Gastrocnemius medialis (tissue), 4 donors: ENCODE results near the gene WDFY4.

ENCODE experiments used
- POLR2A ChIP-seq, 2 donors: fragments of 450-650 bp; IDR thresholded peaks; one replicate each; pipeline ENCODE4 v1.6.1; 2017; ENCODE audit warnings: antibody characterized with exemption in 2 of 2, mild to moderate bottlenecking in 2 of 2, moderate library complexity in 2 of 2
- TF ChIP-seq, protein P1 (sequence below), 5 experiments: fragments of 450-650 bp in 3 of 5; fragments of 200-600 bp in 2 of 5; sonication (generic) in 2 of 5; IDR thresholded peaks in 4 of 5; conservative IDR thresholded peaks in 1 of 5; 1 replicate in 4 of 5; 2 replicates in 1 of 5; pipeline ENCODE4 v1.5.1; 2016 to 2019; ENCODE audit warnings: antibody characterized with exemption in 5 of 5, mild to moderate bottlenecking in 3 of 5, moderate library complexity in 3 of 5

- TF ChIP-seq, protein P1, sequence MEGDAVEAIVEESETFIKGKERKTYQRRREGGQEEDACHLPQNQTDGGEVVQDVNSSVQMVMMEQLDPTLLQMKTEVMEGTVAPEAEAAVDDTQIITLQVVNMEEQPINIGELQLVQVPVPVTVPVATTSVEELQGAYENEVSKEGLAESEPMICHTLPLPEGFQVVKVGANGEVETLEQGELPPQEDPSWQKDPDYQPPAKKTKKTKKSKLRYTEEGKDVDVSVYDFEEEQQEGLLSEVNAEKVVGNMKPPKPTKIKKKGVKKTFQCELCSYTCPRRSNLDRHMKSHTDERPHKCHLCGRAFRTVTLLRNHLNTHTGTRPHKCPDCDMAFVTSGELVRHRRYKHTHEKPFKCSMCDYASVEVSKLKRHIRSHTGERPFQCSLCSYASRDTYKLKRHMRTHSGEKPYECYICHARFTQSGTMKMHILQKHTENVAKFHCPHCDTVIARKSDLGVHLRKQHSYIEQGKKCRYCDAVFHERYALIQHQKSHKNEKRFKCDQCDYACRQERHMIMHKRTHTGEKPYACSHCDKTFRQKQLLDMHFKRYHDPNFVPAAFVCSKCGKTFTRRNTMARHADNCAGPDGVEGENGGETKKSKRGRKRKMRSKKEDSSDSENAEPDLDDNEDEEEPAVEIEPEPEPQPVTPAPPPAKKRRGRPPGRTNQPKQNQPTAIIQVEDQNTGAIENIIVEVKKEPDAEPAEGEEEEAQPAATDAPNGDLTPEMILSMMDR (IDR thresholded peaks at IDR 0.05 in 4 of 5, conservative IDR thresholded peaks at IDR 0.05 in 1 of 5), result no peak
- TF ChIP-seq POLR2A (IDR thresholded peaks at IDR 0.05), result no peak
Observed at GRCh38 chr10:48769706-48770435, 85.2 kb downstream of the WDFY4 start.
